ENCODE measurements around the gene NDUFA13. TPM values are rescaled to one million over a fixed set of nuclear protein-coding genes. Genes with fewer than 3 reads are reported as not detected.
"Not testable (repeated sequence)": the region's sequence is repeated elsewhere in the genome, so short reads cannot be mapped to it uniquely, and the experiment has no call there.

Gene NDUFA13
- total RNA-seq: 100 to 1,000 TPM in 2 of 4 donors, 10 to 100 TPM in 2; 31.4 to 179 (median 108) TPM

GRCh38 chr19:19515642-19516519, at the start of gene NDUFA13:
NDUFA13 (plus strand) TSS chr19:19516225; CDS start chr19:19516239, 14 bp downstream.
- TF ChIP-seq CTCF (IDR thresholded peaks at IDR 0.05) (no peak), POLR2A (IDR thresholded peaks at IDR 0.05) (peak in 1 of 2 donors; percentile 31)
- DNase-seq (ENCODE audit: low spot score in 2 of 2): peak; percentile 93 to 99
- 6 to 7% methylated on average over 41 to 61 of the region's 61 CpGs for WGBS, 2 donors
- intact Hi-C loops (cut with DNase I; ENCODE audit: low total_unique reads): no loop called here
- peak within 1 kb of the TSS; percentile 72 for H3K4me3 ChIP-seq (ENCODE audit: low read depth, poor library complexity, severe bottlenecking)

GRCh38 chr19:19468424-19469050, 47.5 kb upstream of the NDUFA13 start:
- 86 to 96% methylated on average over 2 of the region's 2 CpGs for WGBS, 2 donors
- no peak overlapping the region for H3K4me3 ChIP-seq (ENCODE audit: low read depth, poor library complexity, severe bottlenecking)
- DNase-seq (ENCODE audit: low spot score in 2 of 2): no peak
- TF ChIP-seq POLR2A (IDR thresholded peaks at IDR 0.05): no peak
- TF ChIP-seq CTCF (IDR thresholded peaks at IDR 0.05): no peak
- intact Hi-C loops (cut with DNase I; ENCODE audit: low total_unique reads): no loop called here

- DNase-seq (ENCODE audit: low spot score in 2 of 2): no peak
- H3K4me3 ChIP-seq (ENCODE audit: low read depth, poor library complexity, severe bottlenecking): no peak overlapping the region
- WGBS, 2 donors: 95 to 98% methylated on average over 3 of the region's 3 CpGs
- intact Hi-C loops (cut with DNase I; ENCODE audit: low total_unique reads): no loop called here
- no peak for TF ChIP-seq POLR2A (IDR thresholded peaks at IDR 0.05)
- TF ChIP-seq CTCF (IDR thresholded peaks at IDR 0.05): no peak
Measured at GRCh38 chr19:19470579-19470978, 45.4 kb upstream of the NDUFA13 start.

- intact Hi-C loops (cut with DNase I; ENCODE audit: low total_unique reads): no loop called here
- TF ChIP-seq CTCF (IDR thresholded peaks at IDR 0.05) (no peak), POLR2A (IDR thresholded peaks at IDR 0.05) (no peak)
- no peak overlapping the region for H3K4me3 ChIP-seq (ENCODE audit: low read depth, poor library complexity, severe bottlenecking)
- WGBS, 2 donors: 78 to 87% methylated on average over 6 of the region's 6 CpGs
- no peak for DNase-seq (ENCODE audit: low spot score in 2 of 2)
Measured at GRCh38 chr19:19471682-19472081, 44.3 kb upstream of the NDUFA13 start.

- WGBS, 2 donors: 57 to 67% methylated on average over 5 of the region's 5 CpGs
- H3K4me3 ChIP-seq (ENCODE audit: low read depth, poor library complexity, severe bottlenecking); intact Hi-C loops (cut with DNase I; ENCODE audit: low total_unique reads); DNase-seq (ENCODE audit: low spot score in 2 of 2): not testable (repeated sequence)
Measured at GRCh38 chr19:19472106-19472505, 43.9 kb upstream of the NDUFA13 start.

- WGBS, 2 donors: 67 to 75% methylated on average over 21 of the region's 21 CpGs
- TF ChIP-seq POLR2A (IDR thresholded peaks at IDR 0.05) (no peak), CTCF (IDR thresholded peaks at IDR 0.05) (no peak)
- H3K4me3 ChIP-seq (ENCODE audit: low read depth, poor library complexity, severe bottlenecking): no peak overlapping the region
- intact Hi-C loops (cut with DNase I; ENCODE audit: low total_unique reads): no loop called here
- DNase-seq (ENCODE audit: low spot score in 2 of 2): no peak
Measured at GRCh38 chr19:19475015-19475765, 40.8 kb upstream of the NDUFA13 start.
